ACC112 (cell line): ENCODE results near the gene PPP4R1.

Experiments used
- H2AFZ ChIP-seq: fragments of 200-600 bp; sonication (generic); one replicate; pipeline ENCODE4 v1.6.0; 2017; ENCODE audit warnings: antibody characterized with exemption, low read length; ENCODE audit not compliant: unreplicated experiment
- H3K27ac ChIP-seq: fragments of 200-600 bp; sonication (generic); 2 replicates; pipeline ENCODE4 v1.5.1; 2014; ENCODE audit warnings: low read depth, mild to moderate bottlenecking, antibody characterized with exemption, low read length, moderate library complexity
- H3K27me3 ChIP-seq: fragments of 200-600 bp; sonication (generic); 2 replicates; pipeline ENCODE4 v1.6.1; 2014; ENCODE audit warnings: mild to moderate bottlenecking, antibody characterized with exemption, low read length, moderate library complexity, mixed read lengths; ENCODE audit not compliant: insufficient read depth
- H3K36me3 ChIP-seq: fragments of 200-600 bp; sonication (generic); 2 replicates; pipeline ENCODE4 v1.6.1; 2016; ENCODE audit warnings: mild to moderate bottlenecking, antibody characterized with exemption, low read length, moderate library complexity, mixed read lengths; ENCODE audit not compliant: insufficient read depth
- H3K4me1 ChIP-seq: fragments of 200-600 bp; sonication (generic); one replicate; pipeline ENCODE4 v1.6.1; 2016; ENCODE audit warnings: low read length, mixed read lengths; ENCODE audit not compliant: insufficient read depth, unreplicated experiment, control insufficient read depth
- H3K4me3 ChIP-seq: fragments of 200-600 bp; sonication (generic); 2 replicates; pipeline ENCODE4 v1.5.1; 2014; ENCODE audit warnings: mild to moderate bottlenecking, low read depth, low read length
- H3K79me2 ChIP-seq: fragments of 200-600 bp; sonication (generic); one replicate; pipeline ENCODE4 v1.6.0; 2016; ENCODE audit warnings: low read length; ENCODE audit not compliant: control insufficient read depth, unreplicated experiment, insufficient read depth

Gene PPP4R1

GRCh38 chr18:9513971-9514512 is 100.3 kb downstream of the PPP4R1 start:
- Histone ChIP-seq H3K79me2 (peaks cover 13% of the 10 kb centered on the region), H3K27ac (peak overlapping the region; percentile 23)

GRCh38 chr18:9508446-9509025 is 105.8 kb downstream of the PPP4R1 start:
- no peaks in the 10 kb centered on the region for H3K36me3 ChIP-seq
- H2AFZ ChIP-seq, result no peak overlapping the region
- H3K27me3 ChIP-seq, result no peaks in the 10 kb centered on the region
- no peak overlapping the region for H3K27ac ChIP-seq
- peaks cover 28% of the 10 kb centered on the region for H3K79me2 ChIP-seq
- H3K4me1 ChIP-seq, result peaks cover 2% of the 10 kb centered on the region
- no peak overlapping the region for H3K4me3 ChIP-seq

More at GRCh38 chr18:9513971-9514512, 100.3 kb downstream of the PPP4R1 start:
- Histone ChIP-seq H2AFZ (no peak overlapping the region), H3K36me3 (no peaks in the 10 kb centered on the region), H3K27me3 (no peaks in the 10 kb centered on the region), H3K4me3 (no peak overlapping the region), H3K4me1 (peaks cover 21% of the 10 kb centered on the region)

- H2AFZ ChIP-seq, result no peak overlapping the region
- H3K4me3 ChIP-seq, result no peak overlapping the region
- no peaks in the 10 kb centered on the region for H3K4me1 ChIP-seq
- H3K27me3 ChIP-seq, result no peaks in the 10 kb centered on the region
- no peaks in the 10 kb centered on the region for H3K36me3 ChIP-seq
- H3K79me2 ChIP-seq, result peaks cover 26% of the 10 kb centered on the region
- H3K27ac ChIP-seq, result no peak overlapping the region
Measured at GRCh38 chr18:9507565-9508088, 106.7 kb downstream of the PPP4R1 start.

- Histone ChIP-seq H2AFZ (no peak overlapping the region), H3K27ac (no peak overlapping the region), H3K4me3 (no peak overlapping the region), H3K27me3 (no peaks in the 10 kb centered on the region), H3K36me3 (peaks cover 8% of the 10 kb centered on the region), H3K4me1 (no peaks in the 10 kb centered on the region), H3K79me2 (peaks cover 23% of the 10 kb centered on the region)
Measured at GRCh38 chr18:9506046-9506792, 108.1 kb downstream of the PPP4R1 start.
